K562 (cell line): ENCODE data around the gene UBXN11. TPM values are rescaled to one million over a fixed set of nuclear protein-coding genes. Genes with fewer than 3 reads are reported as not detected.
A peak's percentile ranks its signal among the peaks of the same experiment; 100 is the strongest.

Experiments
- CBFA2T2 ChIP-seq: fragments of 450-650 bp; conservative IDR thresholded peaks from 2 replicates; pipeline ENCODE4 v1.6.1; 2017; ENCODE audit warnings: mild to moderate bottlenecking
- CREM ChIP-seq: IDR thresholded peaks from 2 replicates; pipeline ENCODE4 v1.6.1; 2014; ENCODE audit warnings: antibody characterized with exemption, low read depth
- EGR1 ChIP-seq: fragments of 450-650 bp; conservative IDR thresholded peaks from 2 replicates; pipeline ENCODE4 v1.6.1; 2017; ENCODE audit warnings: mild to moderate bottlenecking
- FIP1L1 ChIP-seq: fragments of 200-400 bp; formaldehyde crosslinking; IDR thresholded peaks from 2 replicates; pipeline ENCODE4 v1.6.1; 2018; ENCODE audit warnings: mild to moderate bottlenecking, low read depth, low read length; ENCODE audit not compliant: poor library complexity, severe bottlenecking
- FOS ChIP-seq: IDR thresholded peaks from 3 replicates; pipeline ENCODE4 v1.6.1; 2011; ENCODE audit not compliant: insufficient read length; ENCODE audit errors: extremely low read depth
- FOXJ3 ChIP-seq: sonication (generic); formaldehyde crosslinking; IDR thresholded peaks from 2 replicates; pipeline ENCODE4 v1.4.0; 2020; ENCODE audit warnings: mild to moderate bottlenecking, missing genetic modification reagents
- GATAD2A ChIP-seq: fragments of 450-650 bp; IDR thresholded peaks from 2 replicates; pipeline ENCODE4 v1.6.1; 2017
- HDAC1 ChIP-seq, 2 experiments: fragments of 450-650 bp; IDR thresholded peaks; 2 replicates each; pipeline ENCODE4 v1.6.1; 2016 to 2017; ENCODE audit warnings: inconsistent platforms in 1 of 2, mild to moderate bottlenecking in 1 of 2, moderate library complexity in 1 of 2
- HMBOX1 ChIP-seq: sonication (generic); IDR thresholded peaks from 2 replicates; pipeline ENCODE4 v1.6.1; 2016
- MTA3 ChIP-seq: fragments of 450-650 bp; formaldehyde crosslinking; IDR thresholded peaks from 2 replicates; pipeline ENCODE4 v1.6.1; 2017; ENCODE audit warnings: mild to moderate bottlenecking, borderline replicate concordance
- MTF1 ChIP-seq: fragments of 250-450 bp; sonication (Bioruptor Pico); IDR thresholded peaks from 2 replicates; pipeline ENCODE4 v1.9.0; 2021; ENCODE audit warnings: moderate library complexity, mild to moderate bottlenecking, inconsistent platforms, borderline replicate concordance
- SMARCB1 ChIP-seq: IDR thresholded peaks from 2 replicates; pipeline ENCODE4 v1.6.1; 2011; ENCODE audit warnings: improper control_type of control experiment, low read depth; ENCODE audit not compliant: insufficient read length
- SMARCC2 ChIP-seq: fragments of 450-650 bp; IDR thresholded peaks from 2 replicates; pipeline ENCODE4 v1.6.1; 2017; ENCODE audit warnings: antibody characterized with exemption, moderate library complexity, mild to moderate bottlenecking, low read depth
- ZFX ChIP-seq: sonication (generic); formaldehyde crosslinking; IDR thresholded peaks from 2 replicates; pipeline ENCODE4 v1.8.0; 2022; ENCODE audit warnings: mild to moderate bottlenecking, missing genetic modification reagents, moderate library complexity
- ZNF3 ChIP-seq: fragments of 250-450 bp; sonication (Bioruptor Pico); IDR thresholded peaks from 2 replicates; pipeline ENCODE4 v1.5.0; 2021; ENCODE audit warnings: mild to moderate bottlenecking, moderate library complexity
- polyA plus RNA-seq, 8 experiments: library from polyadenylated mRNA; depleted of rRNA in 4 of 8; stranded (reverse) in 5 of 8; unstranded in 3 of 8; fragments of >200 nt; fragmentation: Nextera tagmentation in 2 of 8; fragmentation: Illumina TruSeq in 1 of 8; extraction: Ambion mirVana in 2 of 8; extraction: Trizol in 1 of 8; gene quantifications; 2 replicates each; pipeline versions ENCODE4 v1.2.1 to v1.2.3, GENCODE V29; 2011 to 2014; ENCODE audit warnings: inconsistent platforms in 1 of 8, missing spikeins in 1 of 8
- total RNA-seq, 7 experiments: library from RNA; depleted of rRNA in 6 of 7; stranded (reverse); fragments of >200 nt in 6 of 7; fragmentation: Illumina TruSeq in 2 of 7; extraction: Trizol in 2 of 7; gene quantifications; 2 replicates each; pipeline versions ENCODE4 v1.2.1 to v1.2.3, GENCODE V29; 2011 to 2021; ENCODE audit warnings: low replicate concordance in 1 of 7
- TF ChIP-seq, protein P1 (sequence below): sonication (generic); formaldehyde crosslinking; IDR thresholded peaks from 2 replicates; pipeline ENCODE4 v1.8.0; 2022; ENCODE audit warnings: mild to moderate bottlenecking, missing genetic modification reagents
- TF ChIP-seq, protein P2 (sequence below): fragments of 250-450 bp; sonication (Bioruptor Pico); IDR thresholded peaks from 2 replicates; pipeline ENCODE4 v1.5.0; 2021; ENCODE audit warnings: mild to moderate bottlenecking, borderline replicate concordance

Gene UBXN11
- total and polyA plus RNA-seq, 9 of the 15 experiments (the other 6 are each of a cell fraction or from before 2014, with no cell fraction given), result 0.48 to 34.3 (median 11.3) TPM

DNA sequence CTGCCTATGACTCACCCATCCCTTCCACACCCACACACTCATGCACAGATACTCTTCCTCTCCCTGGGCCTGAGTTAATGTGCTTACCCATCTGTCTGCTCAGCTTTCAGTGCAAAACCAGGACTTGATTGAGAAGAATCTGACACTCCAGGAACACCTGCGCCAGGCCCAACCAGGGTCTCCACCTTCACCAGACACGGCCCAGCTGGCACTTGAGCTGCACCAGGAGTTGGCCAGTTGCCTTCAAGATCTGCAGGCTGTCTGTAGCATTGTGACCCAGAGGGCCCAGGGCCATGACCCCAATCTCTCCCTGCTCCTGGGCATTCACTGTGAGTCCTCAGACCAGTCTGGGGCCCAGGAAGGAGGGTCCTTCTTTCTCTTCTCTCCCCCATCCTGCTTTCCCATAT, 30.0 kb downstream of the UBXN11 start (continued):
- TF ChIP-seq HMBOX1, result peak; percentile 19; the same call in 1 of the 2 replicates
- TF ChIP-seq CREM, result peak; percentile 61; the same call in 1 of the 2 replicates
- TF ChIP-seq SMARCC2, result no peak
- no peak for TF ChIP-seq ZFX (CRISPR knock-in tag)
- peak; percentile 97 for TF ChIP-seq EGR1
- 0 out of 2 replicates have a peak, but pooled peaks have one; percentile 38 for TF ChIP-seq MTA3
- TF ChIP-seq CBFA2T2, result peak; percentile 28; the same call in 1 of the 2 replicates
- peak; percentile 71 for TF ChIP-seq FOS
- no peak for TF ChIP-seq FOXJ3 (CRISPR knock-in tag)
- TF ChIP-seq, protein P1, sequence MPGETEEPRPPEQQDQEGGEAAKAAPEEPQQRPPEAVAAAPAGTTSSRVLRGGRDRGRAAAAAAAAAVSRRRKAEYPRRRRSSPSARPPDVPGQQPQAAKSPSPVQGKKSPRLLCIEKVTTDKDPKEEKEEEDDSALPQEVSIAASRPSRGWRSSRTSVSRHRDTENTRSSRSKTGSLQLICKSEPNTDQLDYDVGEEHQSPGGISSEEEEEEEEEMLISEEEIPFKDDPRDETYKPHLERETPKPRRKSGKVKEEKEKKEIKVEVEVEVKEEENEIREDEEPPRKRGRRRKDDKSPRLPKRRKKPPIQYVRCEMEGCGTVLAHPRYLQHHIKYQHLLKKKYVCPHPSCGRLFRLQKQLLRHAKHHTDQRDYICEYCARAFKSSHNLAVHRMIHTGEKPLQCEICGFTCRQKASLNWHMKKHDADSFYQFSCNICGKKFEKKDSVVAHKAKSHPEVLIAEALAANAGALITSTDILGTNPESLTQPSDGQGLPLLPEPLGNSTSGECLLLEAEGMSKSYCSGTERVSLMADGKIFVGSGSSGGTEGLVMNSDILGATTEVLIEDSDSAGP (CRISPR knock-in tag), result no peak
- no peak for TF ChIP-seq ZNF3 (CRISPR knock-in tag)
- no peak for TF ChIP-seq FIP1L1
- peak; percentile 77; the same call in 1 of the 2 replicates for TF ChIP-seq GATAD2A
- TF ChIP-seq SMARCB1, result no peak
- no peak for TF ChIP-seq MTF1 (CRISPR knock-in tag)
- peak in 1 of 2 experiments; percentile 48; a peak in 2 of 4 replicates for TF ChIP-seq HDAC1 (IDR thresholded peaks at IDR 0.05)
- TF ChIP-seq, protein P2, sequence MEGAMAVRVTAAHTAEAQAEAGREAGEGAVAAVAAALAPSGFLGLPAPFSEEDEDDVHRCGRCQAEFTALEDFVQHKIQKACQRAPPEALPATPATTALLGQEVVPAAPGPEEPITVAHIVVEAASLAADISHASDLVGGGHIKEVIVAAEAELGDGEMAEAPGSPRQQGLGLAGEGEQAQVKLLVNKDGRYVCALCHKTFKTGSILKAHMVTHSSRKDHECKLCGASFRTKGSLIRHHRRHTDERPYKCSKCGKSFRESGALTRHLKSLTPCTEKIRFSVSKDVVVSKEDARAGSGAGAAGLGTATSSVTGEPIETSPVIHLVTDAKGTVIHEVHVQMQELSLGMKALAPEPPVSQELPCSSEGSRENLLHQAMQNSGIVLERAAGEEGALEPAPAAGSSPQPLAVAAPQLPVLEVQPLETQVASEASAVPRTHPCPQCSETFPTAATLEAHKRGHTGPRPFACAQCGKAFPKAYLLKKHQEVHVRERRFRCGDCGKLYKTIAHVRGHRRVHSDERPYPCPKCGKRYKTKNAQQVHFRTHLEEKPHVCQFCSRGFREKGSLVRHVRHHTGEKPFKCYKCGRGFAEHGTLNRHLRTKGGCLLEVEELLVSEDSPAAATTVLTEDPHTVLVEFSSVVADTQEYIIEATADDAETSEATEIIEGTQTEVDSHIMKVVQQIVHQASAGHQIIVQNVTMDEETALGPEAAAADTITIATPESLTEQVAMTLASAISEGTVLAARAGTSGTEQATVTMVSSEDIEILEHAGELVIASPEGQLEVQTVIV (CRISPR knock-in tag), result no peak
